Adrenal gland (tissue), 12 donors: Measurements from ENCODE around the gene GAL3ST1. TPM values are rescaled to one million over a fixed set of nuclear protein-coding genes. Genes with fewer than 3 reads are reported as not detected.

Source experiments
- DNase-seq, 7 donors: peaks; one replicate each; pipeline ENCODE4 v3.0.0-alpha.2; 2019 to 2020
- H3K27ac ChIP-seq, 5 donors: fragments of 200-600 bp; sonication (generic) in 4 of 5; 1 replicate in 3 of 5; 2 replicates in 2 of 5; pipeline versions ENCODE4 v1.5.1 to v1.8.0; 2016 to 2020; ENCODE audit warnings: mild to moderate bottlenecking in 1 of 5
- H3K27me3 ChIP-seq: fragments of 200-600 bp; 2 replicates; pipeline ENCODE4 v1.8.0; 2021
- H3K36me3 ChIP-seq, 2 donors: fragments of 200-600 bp; replicated peaks in 1 of 2; 1 replicate in 1 of 2; 2 replicates in 1 of 2; pipeline versions ENCODE4 v1.5.1 to v1.8.0; 2018 to 2022
- H3K4me1 ChIP-seq, 2 donors: fragments of 200-600 bp; replicated peaks in 1 of 2; 1 replicate in 1 of 2; 2 replicates in 1 of 2; pipeline versions ENCODE4 v1.5.1 to v1.8.0; 2018 to 2021
- H3K4me3 ChIP-seq, 4 donors: fragments of 200-600 bp; sonication (generic) in 3 of 4; one replicate each; pipeline ENCODE4 v1.5.1; 2016 to 2018
- H3K9me3 ChIP-seq, 3 donors: fragments of 200-600 bp; sonication (generic) in 1 of 3; replicated peaks in 1 of 3; 1 replicate in 2 of 3; 2 replicates in 1 of 3; pipeline versions ENCODE4 v1.5.1 to v1.8.0; 2016 to 2021
- CTCF ChIP-seq, 6 experiments: fragments of 450-650 bp in 4 of 6; fragments of 200-600 bp in 2 of 6; sonication (generic) in 1 of 6; IDR thresholded peaks; 1 replicate in 5 of 6; 2 replicates in 1 of 6; pipeline versions ENCODE4 v1.5.1 to v1.8.0; 2016 to 2021; ENCODE audit warnings: antibody characterized with exemption in 6 of 6, mild to moderate bottlenecking in 2 of 6, moderate library complexity in 1 of 6
- POLR2A ChIP-seq, 2 donors: fragments of 450-650 bp; IDR thresholded peaks; one replicate each; pipeline ENCODE4 v1.6.1; 2017; ENCODE audit warnings: antibody characterized with exemption in 2 of 2, mild to moderate bottlenecking in 2 of 2, moderate library complexity in 1 of 2
- WGBS, 4 donors: extraction: QIAGEN DNeasy Blood & Tissue Kit in 2 of 4; methylation state at CpG; one replicate each; pipeline versions ENCODE4 v1.1.5 to v1.1.7; 2013 to 2017; 5-methylcytosine and 5-hydroxymethylcytosine counted together
- intact Hi-C, 2 donors: fragments of 100-400 bp; cut with DNase I; formaldehyde crosslinking; loops; one replicate each; pipeline versions ENCODE4 v1.14.1 to v1.15.0; 2022 to 2023
- polyA plus RNA-seq, 3 donors: library from polyadenylated mRNA; stranded (reverse); fragments of 200-250 nt in 2 of 3; fragments of 350-450 nt in 1 of 3; fragmentation: Illumina TruSeq in 1 of 3; extraction: RNeasy Lipid Tissue Mini Kit (QIAGEN cat#74804) in 1 of 3; gene quantifications; one replicate each; pipeline ENCODE4 v1.2.3, GENCODE V29; 2013 to 2014
- total RNA-seq, 9 donors: library from RNA; depleted of rRNA in 4 of 9; stranded (reverse); fragments of >200 nt in 4 of 9; fragments of 120-200 nt in 1 of 9; fragmentation: NEBNext Ultra II Directional in 1 of 9; extraction: Animal tissue kit (Norgen Biotek cat#: 25700) in 1 of 9; gene quantifications; one replicate each; pipeline versions ENCODE4 v1.1.0 to v1.2.4, GENCODE V29; 2013 to 2023
- donor health status: healthy with polysubstance abuse.
- donor health status: Bipolar disorder and iron deficiency.
- donor health status: DM: yes; HTN: yes; CAD: no.
- donor health status: DM: no; HTN: no; CAD: no.
- donor health status: DM: no; HTN: no; CAD: no.
- donor health status: DM: yes; HTN: yes; CAD: no.

The GAL3ST1 gene
- total and polyA plus RNA-seq, 12 donors, result 0.31 to 0.72 (median 0.45) TPM; not detected in 8

- no peaks in the 10 kb centered on the region for H3K9me3 ChIP-seq
- WGBS, 4 donors, result 81 to 91% (median 85%) methylated on average over 5 of the region's 5 CpGs
- intact Hi-C loops, result no loop called here
- H3K4me1 ChIP-seq, result no peaks in the 10 kb centered on the region
- H3K27me3 ChIP-seq, result no peaks in the 10 kb centered on the region
- TF ChIP-seq CTCF (IDR thresholded peaks at IDR 0.05) (no peak), POLR2A (IDR thresholded peaks at IDR 0.05) (no peak)
- no peaks in the 10 kb centered on the region for H3K36me3 ChIP-seq
- no peak overlapping the region for H3K4me3 ChIP-seq
- DNase-seq, result no peak
- no peak overlapping the region for H3K27ac ChIP-seq
Observed at GRCh38 chr22:30516731-30517130, 57.7 kb downstream of the GAL3ST1 start.

DNA sequence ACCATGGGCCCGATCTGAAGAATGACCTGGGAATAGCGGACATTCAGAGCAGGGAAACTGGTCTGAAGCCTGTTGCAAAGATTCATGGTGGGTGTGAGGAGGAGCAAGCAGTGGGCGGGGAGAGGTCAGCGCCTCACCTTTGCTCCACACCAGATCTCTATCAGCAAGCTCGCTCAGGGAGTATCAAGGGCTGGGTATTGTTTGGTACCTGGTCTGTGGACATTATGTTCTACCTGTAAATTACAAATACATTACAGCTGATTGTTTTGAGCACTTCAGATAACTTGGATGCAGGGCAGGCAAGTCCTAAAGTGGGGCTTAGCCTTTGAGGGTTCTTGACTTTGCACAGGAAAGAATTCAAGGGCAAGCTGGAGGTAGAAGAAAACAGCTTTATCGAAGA is 58.2 kb downstream of the GAL3ST1 start:
- intact Hi-C loops, result no loop called here
- 86 to 93% (median 91%) methylated on average over 6 of the region's 6 CpGs for WGBS, 4 donors
- H3K27ac ChIP-seq, result no peak overlapping the region
- no peak for TF ChIP-seq CTCF (IDR thresholded peaks at IDR 0.05)
- no peak for TF ChIP-seq POLR2A (IDR thresholded peaks at IDR 0.05)
- no peaks in the 10 kb centered on the region for H3K36me3 ChIP-seq
- no peak for DNase-seq
- no peaks in the 10 kb centered on the region for H3K9me3 ChIP-seq
- no peaks in the 10 kb centered on the region for H3K27me3 ChIP-seq
- no peaks in the 10 kb centered on the region for H3K4me1 ChIP-seq
- no peak overlapping the region for H3K4me3 ChIP-seq

DNA sequence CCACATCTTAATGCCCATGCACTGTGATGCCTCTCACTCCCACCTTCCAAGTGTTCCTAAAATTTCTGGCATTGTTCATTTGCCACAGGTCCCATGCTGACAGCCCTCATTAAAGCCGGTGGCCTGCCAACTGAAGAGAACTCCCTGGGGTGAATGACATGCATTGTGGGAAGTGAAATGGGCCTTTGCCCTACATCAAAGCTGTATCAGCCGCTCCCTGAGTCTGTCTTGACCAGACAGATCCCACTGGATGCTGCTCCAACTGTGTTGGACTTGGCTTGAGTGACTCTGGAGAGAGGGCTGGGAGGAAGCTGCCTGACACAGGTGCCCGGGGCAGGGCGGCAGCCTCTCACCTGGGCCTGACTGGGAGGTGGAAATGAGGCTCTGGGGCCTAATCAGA is 60.2 kb downstream of the GAL3ST1 start:
- DNase-seq, result no peak
- no peaks in the 10 kb centered on the region for H3K9me3 ChIP-seq
- TF ChIP-seq POLR2A (IDR thresholded peaks at IDR 0.05) (no peak), CTCF (IDR thresholded peaks at IDR 0.05) (no peak)
- H3K4me3 ChIP-seq, result no peak overlapping the region
- H3K36me3 ChIP-seq, result no peaks in the 10 kb centered on the region
- H3K27me3 ChIP-seq, result no peaks in the 10 kb centered on the region
- WGBS, 4 donors, result 75 to 100% (median 92%) methylated on average over 2 to 4 of the region's 4 CpGs
- H3K4me1 ChIP-seq, result no peaks in the 10 kb centered on the region
- intact Hi-C loops, result no loop called here
- no peak overlapping the region for H3K27ac ChIP-seq

GRCh38 chr22:30513462-30513861 is 61.0 kb downstream of the GAL3ST1 start:
- intact Hi-C loops, result no loop called here
- Histone ChIP-seq H3K36me3 (no peaks in the 10 kb centered on the region), H3K4me3 (no peak overlapping the region), H3K27ac (no peak overlapping the region), H3K4me1 (no peaks in the 10 kb centered on the region), H3K9me3 (no peaks in the 10 kb centered on the region), H3K27me3 (no peaks in the 10 kb centered on the region)
- no peak for TF ChIP-seq POLR2A (IDR thresholded peaks at IDR 0.05)
- no peak for DNase-seq
- WGBS, 4 donors, result 88 to 93% (median 91%) methylated on average over 3 to 6 of the region's 6 CpGs

DNA sequence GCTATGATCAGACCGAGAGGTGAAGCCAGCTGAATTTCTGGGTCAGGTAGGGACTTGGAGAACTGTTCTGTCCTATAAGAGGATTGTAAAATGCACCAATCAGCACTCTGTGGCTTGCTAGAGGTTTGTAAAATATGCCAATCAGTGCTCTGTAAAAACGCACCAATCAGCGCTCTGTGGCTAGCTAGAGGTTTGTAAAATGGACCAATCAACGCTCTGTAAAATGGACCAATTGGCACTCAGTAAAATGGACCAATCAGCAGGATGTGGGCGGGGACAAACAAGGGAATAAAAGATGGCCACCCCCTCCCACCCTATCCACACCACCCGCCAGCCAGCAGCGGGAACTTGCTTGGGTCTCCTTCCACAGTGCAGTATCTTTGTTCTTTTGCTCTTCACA is 62.6 kb downstream of the GAL3ST1 start:
- Histone ChIP-seq H3K4me3 (no peak overlapping the region), H3K27me3 (no peaks in the 10 kb centered on the region), H3K4me1 (no peaks in the 10 kb centered on the region), H3K36me3 (no peaks in the 10 kb centered on the region), H3K27ac (no peak overlapping the region), H3K9me3 (no peaks in the 10 kb centered on the region)
- WGBS, 4 donors, result 82 to 90% (median 87%) methylated on average over 7 of the region's 7 CpGs
- TF ChIP-seq CTCF (IDR thresholded peaks at IDR 0.05) (no peak), POLR2A (IDR thresholded peaks at IDR 0.05) (no peak)
- intact Hi-C loops, result no loop called here
- no peak for DNase-seq
